SK-N-SH treated with all-trans-retinoic acid at 6 μM for 48 hours (cell line): Measurements from ENCODE around the gene CYGB.

Source experiments
- ATAC-seq: fragments of 200-7000 bp; cut with Tn5 transposase; 3 replicates; pipeline ENCODE4 v1.9.1; 2020; ENCODE audit warnings: mild to moderate bottlenecking, moderate library complexity
- ARNTL ChIP-seq: fragments of 450-650 bp; formaldehyde crosslinking; IDR thresholded peaks from 2 replicates; pipeline ENCODE4 v1.5.0; 2020; ENCODE audit warnings: low read depth, mild to moderate bottlenecking, moderate library complexity, borderline replicate concordance
- BACH2 ChIP-seq: fragments of 250-450 bp; sonication (Bioruptor Pico); IDR thresholded peaks from 2 replicates; pipeline ENCODE4 v1.9.0; 2021; ENCODE audit warnings: mild to moderate bottlenecking, borderline replicate concordance
- CREB5 ChIP-seq: fragments of 250-450 bp; sonication (Bioruptor Pico); IDR thresholded peaks from 2 replicates; pipeline ENCODE4 v1.5.1; 2020; ENCODE audit warnings: low read depth, mild to moderate bottlenecking, moderate library complexity
- CSDC2 ChIP-seq: fragments of 250-450 bp; sonication (Bioruptor Pico); IDR thresholded peaks from 2 replicates; pipeline ENCODE4 v1.5.0; 2020; ENCODE audit warnings: mild to moderate bottlenecking, moderate library complexity
- ESRRG ChIP-seq: fragments of 250-450 bp; sonication (Bioruptor Pico); IDR thresholded peaks from 2 replicates; pipeline ENCODE4 v1.6.1; 2021; ENCODE audit warnings: mild to moderate bottlenecking
- GLIS3 ChIP-seq: fragments of 250-450 bp; sonication (Bioruptor Pico); IDR thresholded peaks from 2 replicates; pipeline ENCODE4 v1.5.0; 2020; ENCODE audit warnings: mild to moderate bottlenecking, moderate library complexity
- ISL1 ChIP-seq: fragments of 250-450 bp; sonication (Bioruptor Pico); IDR thresholded peaks from 2 replicates; pipeline ENCODE4 v2.1.2; 2022; ENCODE audit warnings: mild to moderate bottlenecking, moderate library complexity
- PATZ1 ChIP-seq: fragments of 250-450 bp; sonication (Bioruptor Pico); IDR thresholded peaks from 2 replicates; pipeline ENCODE4 v1.8.0; 2020; ENCODE audit warnings: mild to moderate bottlenecking, moderate library complexity, borderline replicate concordance
- POU6F1 ChIP-seq: fragments of 250-450 bp; sonication (Bioruptor Pico); IDR thresholded peaks from 2 replicates; pipeline ENCODE4 v1.8.0; 2021; ENCODE audit warnings: low read depth, mild to moderate bottlenecking, moderate library complexity, borderline replicate concordance
- PPARA ChIP-seq: fragments of 250-450 bp; sonication (Bioruptor Pico); IDR thresholded peaks from 2 replicates; pipeline ENCODE4 v1.5.0; 2020; ENCODE audit warnings: mild to moderate bottlenecking, borderline replicate concordance
- RARB ChIP-seq: fragments of 250-450 bp; sonication (Bioruptor Pico); IDR thresholded peaks from 2 replicates; pipeline ENCODE4 v1.8.0; 2021; ENCODE audit warnings: mild to moderate bottlenecking, moderate library complexity
- SNAI2 ChIP-seq: fragments of 250-450 bp; sonication (Bioruptor Pico); IDR thresholded peaks from 2 replicates; pipeline ENCODE4 v1.5.0; 2020; ENCODE audit warnings: mild to moderate bottlenecking, moderate library complexity
- TCF4 ChIP-seq: fragments of 250-450 bp; sonication (Bioruptor Pico); IDR thresholded peaks from 2 replicates; pipeline ENCODE4 v1.8.0; 2021; ENCODE audit warnings: mild to moderate bottlenecking, moderate library complexity, borderline replicate concordance
- TOX ChIP-seq: fragments of 250-450 bp; sonication (Bioruptor Pico); IDR thresholded peaks from 2 replicates; pipeline ENCODE4 v1.8.0; 2021; ENCODE audit warnings: mild to moderate bottlenecking, moderate library complexity, borderline replicate concordance
- TSHZ2 ChIP-seq: fragments of 250-450 bp; sonication (Bioruptor Pico); IDR thresholded peaks from 2 replicates; pipeline ENCODE4 v1.5.0; 2020; ENCODE audit warnings: mild to moderate bottlenecking, moderate library complexity
- ZFP3 ChIP-seq: fragments of 250-450 bp; sonication (Bioruptor Pico); IDR thresholded peaks from 2 replicates; pipeline ENCODE4 v1.5.0; 2020; ENCODE audit warnings: mild to moderate bottlenecking, moderate library complexity
- ZFP30 ChIP-seq: fragments of 450-650 bp; formaldehyde crosslinking; IDR thresholded peaks from 2 replicates; pipeline ENCODE4 v1.5.0; 2022; ENCODE audit warnings: mild to moderate bottlenecking, moderate library complexity
- ZNF565 ChIP-seq: fragments of 450-650 bp; formaldehyde crosslinking; conservative IDR thresholded peaks from 2 replicates; pipeline ENCODE4 v1.5.0; 2020; ENCODE audit warnings: low read depth, mild to moderate bottlenecking, moderate library complexity
- ZNF70 ChIP-seq: fragments of 450-650 bp; formaldehyde crosslinking; IDR thresholded peaks from 2 replicates; pipeline ENCODE4 v1.5.0; 2020; ENCODE audit warnings: mild to moderate bottlenecking, moderate library complexity
- ZNF8 ChIP-seq: fragments of 450-650 bp; formaldehyde crosslinking; IDR thresholded peaks from 2 replicates; pipeline ENCODE4 v1.5.0; 2020; ENCODE audit warnings: mild to moderate bottlenecking, moderate library complexity
- TF ChIP-seq, protein P1 (sequence below): fragments of 250-450 bp; sonication (Bioruptor Pico); IDR thresholded peaks from 2 replicates; pipeline ENCODE4 v1.5.1; 2021; ENCODE audit warnings: mild to moderate bottlenecking, moderate library complexity

CYGB gene

GRCh38 chr17:76547642-76548202, 10.2 kb upstream of the CYGB start:
- no peak for TF ChIP-seq ZFP3 (CRISPR knock-in tag)
- no peak for TF ChIP-seq TOX (CRISPR knock-in tag)
- TF ChIP-seq SNAI2 (CRISPR knock-in tag): no peak
- no peak; the same call in 1 of the 2 replicates for TF ChIP-seq ZNF70 (CRISPR knock-in tag)
- TF ChIP-seq ISL1 (CRISPR knock-in tag): no peak
- no peak for TF ChIP-seq RARB (CRISPR knock-in tag)
- no peak for TF ChIP-seq POU6F1 (CRISPR knock-in tag)
- TF ChIP-seq PATZ1 (CRISPR knock-in tag): no peak
- no peak for TF ChIP-seq TSHZ2 (CRISPR knock-in tag)
- no peak for TF ChIP-seq GLIS3
- no peak for TF ChIP-seq ZFP30 (CRISPR knock-in tag)
- TF ChIP-seq, protein P1, sequence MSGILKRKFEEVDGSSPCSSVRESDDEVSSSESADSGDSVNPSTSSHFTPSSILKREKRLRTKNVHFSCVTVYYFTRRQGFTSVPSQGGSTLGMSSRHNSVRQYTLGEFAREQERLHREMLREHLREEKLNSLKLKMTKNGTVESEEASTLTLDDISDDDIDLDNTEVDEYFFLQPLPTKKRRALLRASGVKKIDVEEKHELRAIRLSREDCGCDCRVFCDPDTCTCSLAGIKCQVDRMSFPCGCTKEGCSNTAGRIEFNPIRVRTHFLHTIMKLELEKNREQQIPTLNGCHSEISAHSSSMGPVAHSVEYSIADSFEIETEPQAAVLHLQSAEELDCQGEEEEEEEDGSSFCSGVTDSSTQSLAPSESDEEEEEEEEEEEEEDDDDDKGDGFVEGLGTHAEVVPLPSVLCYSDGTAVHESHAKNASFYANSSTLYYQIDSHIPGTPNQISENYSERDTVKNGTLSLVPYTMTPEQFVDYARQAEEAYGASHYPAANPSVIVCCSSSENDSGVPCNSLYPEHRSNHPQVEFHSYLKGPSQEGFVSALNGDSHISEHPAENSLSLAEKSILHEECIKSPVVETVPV (CRISPR knock-in tag): no peak
- TF ChIP-seq ZNF565 (CRISPR knock-in tag): no peak
- no peak for TF ChIP-seq PPARA (CRISPR knock-in tag)
- no peak for TF ChIP-seq TCF4 (CRISPR knock-in tag)
- TF ChIP-seq ARNTL (CRISPR knock-in tag): no peak
- TF ChIP-seq CSDC2 (CRISPR knock-in tag): no peak
- TF ChIP-seq BACH2 (CRISPR knock-in tag): no peak
- no peak for TF ChIP-seq ESRRG (CRISPR knock-in tag)
- TF ChIP-seq, all 23 proteins: peak for 0
- ATAC-seq: no peak

DNA sequence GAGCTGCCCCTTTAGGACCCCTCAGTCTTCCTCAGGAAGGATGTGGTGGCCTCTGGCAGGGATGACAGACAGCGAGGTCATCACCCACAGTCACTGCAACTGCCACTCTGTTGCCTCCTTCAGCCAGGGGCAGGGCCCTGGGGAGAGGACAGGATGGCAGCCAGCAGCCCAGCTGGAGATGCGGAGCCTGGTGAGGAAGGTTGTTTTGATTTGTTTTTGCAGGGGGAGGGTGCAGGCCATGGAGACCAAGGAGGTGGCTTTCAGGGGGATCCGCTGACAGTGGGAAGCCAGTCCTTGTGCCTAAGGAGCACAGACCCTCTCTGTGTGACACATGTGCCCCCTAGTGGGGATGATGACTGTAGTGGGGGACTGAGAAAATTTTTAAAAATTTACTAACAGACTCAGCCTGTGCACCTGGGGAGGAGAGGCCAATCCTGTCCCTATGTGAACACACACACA, 9.7 kb upstream of the CYGB start:
- peak; percentile 41; the same call in 1 of the 2 replicates for TF ChIP-seq TSHZ2 (CRISPR knock-in tag)
- no peak for TF ChIP-seq ZNF8 (CRISPR knock-in tag)
- no peak for TF ChIP-seq SNAI2 (CRISPR knock-in tag)
- TF ChIP-seq ESRRG (CRISPR knock-in tag): no peak
- no peak for TF ChIP-seq CREB5
- ATAC-seq: peak; percentile 67
